Suprapubic skin (tissue), 4 donors: ENCODE results near the gene DFFA. TPM values are rescaled to one million over a fixed set of nuclear protein-coding genes. Genes with fewer than 3 reads are reported as not detected.

Experiments used
- DNase-seq, 2 donors: peaks; one replicate each; pipeline ENCODE4 v3.0.0-alpha.2; 2019; ENCODE audit warnings: low spot score in 2 of 2
- H3K27ac ChIP-seq: fragments of 200-600 bp; sonication (generic); one replicate; pipeline ENCODE4 v1.5.1; 2019
- H3K27me3 ChIP-seq: fragments of 200-600 bp; sonication (generic); one replicate; pipeline ENCODE4 v1.5.1; 2019
- H3K36me3 ChIP-seq: fragments of 200-600 bp; sonication (generic); one replicate; pipeline ENCODE4 v1.5.1; 2019
- H3K4me1 ChIP-seq: fragments of 200-600 bp; sonication (generic); one replicate; pipeline ENCODE4 v1.5.1; 2019
- H3K4me3 ChIP-seq: fragments of 200-600 bp; sonication (generic); one replicate; pipeline ENCODE4 v1.5.1; 2019; ENCODE audit warnings: mild to moderate bottlenecking
- H3K9me3 ChIP-seq: fragments of 200-600 bp; sonication (generic); one replicate; pipeline ENCODE4 v1.5.1; 2019
- EP300 ChIP-seq: sonication (generic); formaldehyde crosslinking; IDR thresholded peaks from one replicate; pipeline ENCODE4 v1.6.1; 2017; ENCODE audit warnings: antibody characterized with exemption
- POLR2A ChIP-seq, 2 donors: fragments of 450-650 bp; IDR thresholded peaks; one replicate each; pipeline ENCODE4 v1.6.1; 2017; ENCODE audit warnings: antibody characterized with exemption in 2 of 2, mild to moderate bottlenecking in 2 of 2, moderate library complexity in 2 of 2
- POLR2AphosphoS5 ChIP-seq, 3 donors: sonication (generic); formaldehyde crosslinking; IDR thresholded peaks; one replicate each; pipeline ENCODE4 v1.6.1; 2017; ENCODE audit warnings: antibody characterized with exemption in 3 of 3
- WGBS: methylation state at CpG from one replicate; pipeline ENCODE4 v1.1.5; 2018; 5-methylcytosine and 5-hydroxymethylcytosine counted together
- total RNA-seq, 4 donors: library from RNA; depleted of rRNA; stranded (reverse); fragments of >200 nt; gene quantifications; one replicate each; pipeline ENCODE4 v1.1.0, GENCODE V29; 2016
- TF ChIP-seq, protein P1 (sequence below), 2 donors: fragments of 200-600 bp in 1 of 2; fragments of 450-650 bp in 1 of 2; sonication (generic) in 1 of 2; IDR thresholded peaks; one replicate each; pipeline ENCODE4 v1.5.1; 2016 to 2019; ENCODE audit warnings: antibody characterized with exemption in 2 of 2, mild to moderate bottlenecking in 1 of 2, moderate library complexity in 1 of 2

Gene DFFA, protein sequence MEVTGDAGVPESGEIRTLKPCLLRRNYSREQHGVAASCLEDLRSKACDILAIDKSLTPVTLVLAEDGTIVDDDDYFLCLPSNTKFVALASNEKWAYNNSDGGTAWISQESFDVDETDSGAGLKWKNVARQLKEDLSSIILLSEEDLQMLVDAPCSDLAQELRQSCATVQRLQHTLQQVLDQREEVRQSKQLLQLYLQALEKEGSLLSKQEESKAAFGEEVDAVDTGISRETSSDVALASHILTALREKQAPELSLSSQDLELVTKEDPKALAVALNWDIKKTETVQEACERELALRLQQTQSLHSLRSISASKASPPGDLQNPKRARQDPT
- 10 to 100 TPM; 16.4 to 21.3 (median 20.2) TPM for total RNA-seq

DNA sequence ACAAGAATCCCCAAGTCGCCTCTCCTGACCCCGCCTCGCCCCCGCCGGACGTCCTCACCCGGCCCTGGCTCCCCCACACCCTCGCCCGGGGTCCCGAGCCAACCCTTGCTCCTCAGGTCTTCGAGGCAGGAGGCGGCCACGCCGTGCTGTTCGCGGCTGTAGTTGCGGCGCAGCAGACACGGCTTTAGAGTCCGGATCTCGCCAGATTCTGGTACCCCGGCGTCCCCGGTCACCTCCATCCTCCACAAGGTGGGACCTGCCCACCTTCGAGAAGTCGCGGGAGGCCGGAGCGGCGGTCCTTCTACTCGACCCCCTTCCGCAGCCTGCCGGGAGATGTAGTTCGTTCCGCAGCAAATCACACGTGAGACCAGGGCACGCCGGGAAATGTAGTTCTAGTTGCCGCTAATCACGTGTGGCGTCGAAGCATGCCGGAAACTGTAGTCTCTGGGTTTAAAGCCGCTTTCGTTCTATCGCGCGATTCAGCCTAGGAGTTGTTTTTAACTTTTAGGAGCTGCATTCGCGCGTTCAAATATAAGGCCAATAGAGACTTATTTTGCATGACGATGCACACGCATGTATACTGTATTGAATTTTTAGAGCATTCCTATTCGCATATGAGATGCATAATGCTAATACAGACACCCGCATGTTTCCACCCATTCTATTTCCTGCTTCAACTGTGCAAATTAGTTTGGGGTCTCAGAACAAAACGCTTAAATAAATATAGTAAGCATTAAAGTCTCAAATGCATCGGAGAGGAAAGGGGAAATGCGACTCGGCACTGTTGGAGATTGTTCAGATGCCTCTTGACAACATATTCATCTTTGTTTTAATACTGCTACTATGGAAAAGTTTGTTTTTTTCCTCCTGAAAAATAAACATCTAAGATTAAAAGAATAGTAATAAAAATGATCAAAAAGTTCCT lies at the start of gene DFFA:
TSS of gene DFFA (minus strand) at position 310 of the 925 bp plus-strand sequence. CDS start at position 239, 71 bp downstream.
- peak; percentile 95 to 96 for DNase-seq

DNA sequence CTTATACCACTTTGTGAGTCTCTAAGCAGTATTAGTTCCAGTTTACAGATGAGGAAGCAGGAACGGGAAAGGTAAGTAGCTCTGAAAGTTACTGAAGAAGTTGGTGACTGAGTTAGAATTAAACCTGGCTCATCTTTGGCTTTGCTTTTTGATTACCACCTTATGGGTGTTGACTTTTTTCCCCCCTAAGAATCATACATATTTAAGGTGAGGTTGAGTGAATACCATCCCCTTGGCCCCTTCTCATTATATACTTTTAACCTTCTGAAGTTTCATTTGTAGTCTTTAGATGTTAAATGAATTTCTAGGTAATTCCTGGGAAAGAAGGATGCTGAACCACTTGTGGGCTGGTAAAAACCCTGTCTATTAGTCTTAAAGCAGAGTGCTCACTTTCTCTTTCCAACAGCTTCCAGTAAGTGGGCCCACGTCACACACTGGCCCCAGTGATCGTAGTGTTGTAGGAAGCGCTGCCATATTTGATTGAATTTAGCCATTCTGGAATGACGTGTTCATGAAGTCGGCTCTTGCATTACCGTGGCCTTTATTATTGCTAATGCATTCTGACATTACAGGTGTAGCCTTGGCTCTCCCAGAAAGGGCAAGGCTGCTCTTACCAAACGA lies 49.3 kb upstream of the DFFA start:
- H3K36me3 ChIP-seq, result no peaks in the 10 kb centered on the region
- WGBS, result 94% methylated on average over 8 of the region's 8 CpGs
- TF ChIP-seq EP300, result no peak
- TF ChIP-seq POLR2A (IDR thresholded peaks at IDR 0.05), result no peak
- TF ChIP-seq, protein P1, sequence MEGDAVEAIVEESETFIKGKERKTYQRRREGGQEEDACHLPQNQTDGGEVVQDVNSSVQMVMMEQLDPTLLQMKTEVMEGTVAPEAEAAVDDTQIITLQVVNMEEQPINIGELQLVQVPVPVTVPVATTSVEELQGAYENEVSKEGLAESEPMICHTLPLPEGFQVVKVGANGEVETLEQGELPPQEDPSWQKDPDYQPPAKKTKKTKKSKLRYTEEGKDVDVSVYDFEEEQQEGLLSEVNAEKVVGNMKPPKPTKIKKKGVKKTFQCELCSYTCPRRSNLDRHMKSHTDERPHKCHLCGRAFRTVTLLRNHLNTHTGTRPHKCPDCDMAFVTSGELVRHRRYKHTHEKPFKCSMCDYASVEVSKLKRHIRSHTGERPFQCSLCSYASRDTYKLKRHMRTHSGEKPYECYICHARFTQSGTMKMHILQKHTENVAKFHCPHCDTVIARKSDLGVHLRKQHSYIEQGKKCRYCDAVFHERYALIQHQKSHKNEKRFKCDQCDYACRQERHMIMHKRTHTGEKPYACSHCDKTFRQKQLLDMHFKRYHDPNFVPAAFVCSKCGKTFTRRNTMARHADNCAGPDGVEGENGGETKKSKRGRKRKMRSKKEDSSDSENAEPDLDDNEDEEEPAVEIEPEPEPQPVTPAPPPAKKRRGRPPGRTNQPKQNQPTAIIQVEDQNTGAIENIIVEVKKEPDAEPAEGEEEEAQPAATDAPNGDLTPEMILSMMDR (IDR thresholded peaks at IDR 0.05), result no peak
- TF ChIP-seq POLR2AphosphoS5 (IDR thresholded peaks at IDR 0.05), result no peak
- no peak overlapping the region for H3K27ac ChIP-seq
- peaks cover 30% of the 10 kb centered on the region for H3K4me1 ChIP-seq
- no peaks in the 10 kb centered on the region for H3K27me3 ChIP-seq
- DNase-seq, result no peak
- H3K4me3 ChIP-seq, result no peak overlapping the region
- H3K9me3 ChIP-seq, result no peaks in the 10 kb centered on the region

More for the DNA sequence above, at the start of gene DFFA:
- WGBS, result 4% methylated on average over 17 of the region's 59 CpGs
- Histone ChIP-seq H3K36me3 (peaks cover 17% of the 10 kb centered on the region), H3K27ac (peak within 1 kb of the TSS; percentile 58), H3K4me1 (peaks cover 36% of the 10 kb centered on the region), H3K27me3 (no peaks in the 10 kb centered on the region), H3K9me3 (no peaks in the 10 kb centered on the region), H3K4me3 (peak within 1 kb of the TSS; percentile 83)
- TF ChIP-seq EP300, result no peak
- peak in 1 of 3 donors; percentile 66 for TF ChIP-seq POLR2AphosphoS5 (IDR thresholded peaks at IDR 0.05)

DNA sequence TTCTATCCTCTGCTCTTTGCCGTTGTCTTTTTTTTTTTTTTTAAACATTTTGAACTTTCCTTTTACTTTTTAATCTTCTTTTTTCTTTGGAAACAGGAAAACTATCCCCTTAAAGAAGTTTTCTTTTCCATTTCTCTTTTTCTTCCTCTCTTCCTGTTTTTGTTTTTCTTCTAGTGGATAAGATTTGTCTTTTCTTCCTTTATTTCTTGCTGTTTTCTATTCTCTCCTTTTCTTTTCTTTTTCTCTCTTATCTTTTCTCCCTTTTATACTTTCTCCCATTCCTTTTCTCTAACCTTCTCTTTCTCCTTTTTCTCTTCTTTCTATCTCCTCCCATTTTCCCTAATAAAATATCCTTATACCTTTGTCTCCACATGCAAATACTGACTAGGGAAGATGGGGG lies 48.6 kb upstream of the DFFA start:
- Histone ChIP-seq H3K27ac (no peak overlapping the region), H3K9me3 (no peaks in the 10 kb centered on the region), H3K4me3 (no peak overlapping the region), H3K36me3 (no peaks in the 10 kb centered on the region), H3K27me3 (no peaks in the 10 kb centered on the region), H3K4me1 (peaks cover 37% of the 10 kb centered on the region)
- no peak for TF ChIP-seq EP300
- TF ChIP-seq, protein P1 (IDR thresholded peaks at IDR 0.05), result no peak
- no peak for TF ChIP-seq POLR2AphosphoS5 (IDR thresholded peaks at IDR 0.05)
- no peak for TF ChIP-seq POLR2A (IDR thresholded peaks at IDR 0.05)
- 81% methylated on average over 1 of the region's 1 CpG for WGBS
- DNase-seq, result no peak

DNA sequence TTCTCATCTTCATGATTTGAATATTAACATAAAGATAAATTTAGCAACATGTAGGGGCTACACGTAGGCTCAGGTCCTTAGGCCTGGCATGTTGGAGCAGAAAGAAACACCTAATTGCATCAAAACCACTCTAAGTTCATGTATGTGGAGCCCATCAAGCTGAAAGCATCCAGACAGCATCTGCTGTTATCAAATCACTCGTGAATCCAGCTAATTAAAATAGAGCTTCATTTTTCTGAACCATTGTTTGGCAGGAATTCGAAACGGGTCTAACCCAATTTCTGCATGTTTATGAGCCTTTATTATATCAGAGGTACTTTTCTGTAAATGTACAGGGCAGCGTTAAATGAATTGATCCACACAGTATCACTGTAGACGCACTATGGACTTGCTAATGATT lies 48.2 kb upstream of the DFFA start:
- no peak for DNase-seq
- no peaks in the 10 kb centered on the region for H3K36me3 ChIP-seq
- H3K27me3 ChIP-seq, result no peaks in the 10 kb centered on the region
- WGBS, result 85% methylated on average over 6 of the region's 6 CpGs
- TF ChIP-seq POLR2AphosphoS5 (IDR thresholded peaks at IDR 0.05), result no peak
- no peak for TF ChIP-seq EP300
- no peak for TF ChIP-seq POLR2A (IDR thresholded peaks at IDR 0.05)
- TF ChIP-seq, protein P1 (IDR thresholded peaks at IDR 0.05), result no peak
- no peak overlapping the region for H3K4me3 ChIP-seq
- no peaks in the 10 kb centered on the region for H3K9me3 ChIP-seq
- H3K27ac ChIP-seq, result no peak overlapping the region
- peaks cover 41% of the 10 kb centered on the region for H3K4me1 ChIP-seq

DNA sequence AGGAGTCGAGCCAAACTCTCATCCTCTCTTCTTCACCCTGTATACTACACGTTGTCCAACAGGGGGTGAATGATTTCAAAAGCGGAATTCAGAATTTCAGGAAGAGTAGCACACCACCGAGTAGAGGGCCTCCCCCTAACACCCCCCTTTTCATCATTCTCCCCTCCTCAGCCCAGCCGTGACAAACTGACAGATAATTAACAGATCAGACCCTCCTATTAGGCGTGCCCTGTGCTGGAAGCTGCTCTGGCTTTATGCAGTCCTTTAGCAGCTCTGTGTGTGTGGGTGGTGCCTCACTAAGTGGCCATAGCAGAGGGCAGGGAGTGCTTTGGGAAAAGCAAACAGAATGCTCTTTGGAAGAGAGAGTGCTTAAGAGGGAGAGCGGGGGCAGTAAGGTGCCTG lies 46.7 kb upstream of the DFFA start:
- no peak for TF ChIP-seq POLR2AphosphoS5 (IDR thresholded peaks at IDR 0.05)
- H3K9me3 ChIP-seq, result no peaks in the 10 kb centered on the region
- peaks cover 56% of the 10 kb centered on the region for H3K4me1 ChIP-seq
- DNase-seq, result no peak
- no peak overlapping the region for H3K27ac ChIP-seq
- H3K36me3 ChIP-seq, result no peaks in the 10 kb centered on the region
- WGBS, result 65% methylated on average over 7 of the region's 7 CpGs
- H3K27me3 ChIP-seq, result no peaks in the 10 kb centered on the region
- H3K4me3 ChIP-seq, result no peak overlapping the region

DNA sequence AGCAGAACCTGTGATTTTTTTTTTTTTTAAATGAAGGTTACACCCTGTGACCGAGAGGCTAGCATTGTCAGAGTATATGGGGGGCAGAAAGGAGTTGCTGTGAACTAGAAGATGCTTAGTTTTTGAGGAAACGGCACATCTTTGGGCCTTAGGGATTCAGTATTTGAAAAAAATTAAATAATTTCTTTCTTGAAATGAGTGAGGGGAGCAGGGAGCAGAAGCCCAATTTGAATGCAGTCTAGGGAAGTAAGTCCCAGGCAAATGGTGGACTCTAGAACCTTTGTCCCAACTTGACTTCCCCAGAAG lies 45.3 kb upstream of the DFFA start:
- TF ChIP-seq EP300 (no peak), POLR2AphosphoS5 (IDR thresholded peaks at IDR 0.05) (no peak), POLR2A (IDR thresholded peaks at IDR 0.05) (no peak)
- TF ChIP-seq, protein P1 (IDR thresholded peaks at IDR 0.05), result no peak
- Histone ChIP-seq H3K27me3 (no peaks in the 10 kb centered on the region), H3K9me3 (no peaks in the 10 kb centered on the region), H3K4me1 (peaks cover 55% of the 10 kb centered on the region), H3K4me3 (no peak overlapping the region), H3K36me3 (no peaks in the 10 kb centered on the region), H3K27ac (peak overlapping the region; percentile 57)
- no peak for DNase-seq
- 75% methylated on average over 2 of the region's 2 CpGs for WGBS
